GM18499 (cell line): ENCODE results near the gene C11orf21.

Experiments used
- ATAC-seq: cut with Tn5 transposase; IDR thresholded peaks from one replicate; pipeline ENCODE4 v1.9.1; 2021; ENCODE audit warnings: moderate number of reproducible peaks; ENCODE audit not compliant: insufficient read depth, unreplicated experiment

C11orf21 gene

DNA sequence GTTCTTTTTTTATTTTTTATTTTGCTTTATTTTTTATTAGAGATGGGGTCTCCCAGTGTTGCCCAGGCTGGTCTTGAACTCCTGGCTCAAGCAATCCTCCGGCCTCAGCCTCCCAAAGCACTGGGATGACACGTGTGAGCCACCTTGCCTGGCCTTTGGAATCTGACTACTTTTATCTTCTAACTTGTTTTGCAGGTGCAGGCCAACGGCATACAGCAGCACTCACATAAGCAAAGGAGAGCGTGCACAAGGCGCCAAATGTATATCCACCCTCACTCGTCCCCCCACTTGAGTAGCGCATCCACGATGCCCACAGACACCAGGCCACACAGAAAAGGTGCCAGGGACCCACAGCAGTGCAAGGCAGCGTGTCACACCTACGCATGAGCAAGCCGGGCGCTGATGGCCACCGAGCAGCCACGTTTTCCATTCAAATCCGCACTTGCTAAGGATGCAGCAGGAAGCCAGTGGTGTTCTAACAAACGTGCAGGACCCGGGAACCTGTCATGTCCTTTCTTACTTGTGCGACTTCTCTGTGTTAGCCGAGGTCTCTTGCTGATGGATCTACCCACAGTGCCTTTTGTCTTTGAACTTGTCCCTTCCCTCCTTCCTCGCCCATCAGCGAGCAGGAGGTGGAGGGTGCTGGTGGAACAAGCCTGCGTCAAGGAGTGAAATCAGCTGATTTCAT lies 37.2 kb downstream of the C11orf21 start:
- ATAC-seq, result no peak

DNA sequence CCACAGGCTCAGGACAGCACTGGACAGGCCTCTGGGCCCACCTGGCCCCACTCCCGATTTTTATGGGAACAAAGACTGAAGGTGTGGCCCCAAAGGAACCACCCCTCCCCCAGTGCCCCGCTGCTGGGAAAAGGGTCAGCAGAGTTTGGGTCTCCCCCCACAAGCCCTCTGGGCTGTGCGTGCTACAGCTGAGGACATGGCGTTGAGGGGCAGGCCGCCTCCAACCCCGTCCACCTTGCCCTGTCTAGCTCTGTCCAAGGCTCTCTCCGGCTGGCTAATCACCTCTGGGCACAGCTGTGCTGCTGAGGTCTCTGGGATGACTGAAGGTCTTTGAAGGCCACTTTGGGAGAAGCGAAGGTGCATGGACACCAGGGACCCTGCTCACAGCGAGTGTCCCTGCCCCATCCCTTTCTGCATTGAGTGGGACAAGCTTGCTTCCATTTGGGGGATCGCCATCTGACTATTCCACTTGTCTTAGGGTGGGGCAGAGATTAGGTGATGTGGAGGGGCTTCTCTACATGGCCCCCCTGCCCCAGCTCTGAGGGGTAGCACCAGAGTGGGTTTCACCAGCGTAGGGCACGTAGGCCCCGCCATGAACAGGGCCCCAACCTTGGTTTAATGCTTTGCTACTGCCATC lies 37.9 kb downstream of the C11orf21 start:
- no peak for ATAC-seq

DNA sequence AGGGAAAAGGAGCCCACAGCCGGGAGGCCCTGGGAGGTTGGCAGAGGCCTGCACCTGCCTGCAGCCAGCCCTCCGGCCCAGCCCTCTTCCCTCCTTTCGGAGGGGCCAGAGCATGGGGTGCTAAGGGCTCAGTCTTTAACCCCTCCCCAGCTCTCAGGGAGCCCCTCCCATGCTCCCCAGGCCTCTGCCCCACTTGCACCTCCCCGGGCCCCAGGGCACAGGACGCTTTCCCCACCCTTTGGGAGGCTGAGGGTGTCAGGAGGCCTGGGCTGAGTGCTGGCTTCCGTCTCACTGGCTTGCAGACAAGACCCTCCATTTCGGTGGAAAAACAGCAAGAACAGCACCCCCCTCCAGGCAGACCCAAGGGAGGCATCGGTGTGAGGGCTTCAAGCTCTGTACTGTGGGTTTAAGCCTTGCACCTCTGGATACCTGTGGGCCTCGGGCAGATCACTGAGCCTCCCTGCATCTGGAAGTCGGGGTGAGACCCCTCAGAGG lies 38.6 kb downstream of the C11orf21 start:
- ATAC-seq, result no peak

DNA sequence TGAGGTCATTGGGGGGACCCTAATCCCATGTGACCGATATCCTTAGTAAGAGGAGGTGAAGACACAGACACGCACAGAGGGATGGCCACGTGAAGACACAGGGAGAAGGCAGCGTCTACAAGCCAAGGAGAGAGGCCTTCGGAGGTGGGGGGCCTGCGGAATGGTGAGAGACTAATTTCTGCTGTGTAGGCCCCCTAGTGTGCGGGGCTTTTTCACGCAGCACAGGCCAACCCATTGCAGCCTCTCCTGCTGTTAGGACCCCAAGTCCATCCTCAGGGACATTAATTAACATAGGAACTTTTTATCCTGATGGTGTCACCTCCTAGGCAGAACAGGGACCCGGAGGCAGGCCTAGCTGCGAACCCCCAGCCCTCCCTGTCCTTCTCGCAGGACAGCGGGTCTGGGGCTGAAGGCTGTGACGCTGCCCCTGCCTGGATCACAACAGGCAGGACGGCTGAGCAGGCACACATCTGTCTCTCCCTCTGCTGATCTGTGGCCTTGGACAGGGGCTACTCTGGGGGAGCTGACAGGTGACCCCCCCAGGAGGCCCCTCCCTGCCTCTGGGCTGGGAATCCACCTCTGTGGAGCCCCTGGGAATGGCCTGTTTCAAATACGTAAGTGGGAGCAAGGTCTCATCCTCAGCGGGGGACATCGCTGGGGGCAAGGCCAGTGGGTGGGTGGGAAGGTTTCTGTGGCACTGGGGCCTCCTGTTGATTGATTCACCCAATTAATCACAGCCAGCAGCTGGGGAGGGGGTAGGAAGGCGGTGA lies 39.2 kb downstream of the C11orf21 start:
- no peak for ATAC-seq

DNA sequence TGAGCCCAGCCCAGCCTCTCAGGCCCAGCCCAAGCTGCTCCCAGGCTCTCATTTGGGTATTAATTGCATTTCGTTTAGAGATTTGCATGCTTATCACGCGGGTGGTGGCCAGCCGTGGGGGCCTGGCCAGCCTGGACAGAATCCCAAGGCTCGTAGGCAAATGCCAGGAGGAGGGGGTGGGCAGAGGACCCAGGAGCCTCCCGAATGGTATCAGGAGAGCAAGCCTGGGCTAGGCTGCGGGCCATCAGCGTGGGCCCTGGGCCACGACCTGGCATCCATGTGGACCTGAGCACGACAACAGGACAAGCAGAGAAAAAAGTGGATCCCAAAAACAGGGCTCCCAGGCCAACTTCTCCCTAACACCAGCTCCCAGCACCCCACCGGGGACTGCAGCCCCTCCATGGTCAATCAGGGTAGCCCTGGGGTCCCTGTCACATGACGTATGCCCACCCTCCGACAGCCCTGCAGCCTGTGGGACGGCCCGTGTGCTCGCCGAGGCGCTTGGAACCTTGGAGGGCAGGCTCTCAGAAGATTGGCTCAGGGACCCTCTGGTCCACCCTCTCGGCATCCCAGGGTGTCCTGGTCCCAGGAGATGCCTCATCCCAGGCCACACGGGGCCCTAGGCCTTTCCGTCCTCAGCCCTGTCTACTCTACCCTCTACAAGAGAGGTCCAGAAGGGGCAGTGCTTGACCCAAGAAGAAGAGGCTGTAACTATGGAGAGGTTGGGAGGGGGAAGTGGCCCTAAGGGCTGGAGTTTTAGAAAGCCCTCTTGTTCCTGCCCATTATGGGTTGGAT lies 40.1 kb downstream of the C11orf21 start:
- no peak for ATAC-seq

DNA sequence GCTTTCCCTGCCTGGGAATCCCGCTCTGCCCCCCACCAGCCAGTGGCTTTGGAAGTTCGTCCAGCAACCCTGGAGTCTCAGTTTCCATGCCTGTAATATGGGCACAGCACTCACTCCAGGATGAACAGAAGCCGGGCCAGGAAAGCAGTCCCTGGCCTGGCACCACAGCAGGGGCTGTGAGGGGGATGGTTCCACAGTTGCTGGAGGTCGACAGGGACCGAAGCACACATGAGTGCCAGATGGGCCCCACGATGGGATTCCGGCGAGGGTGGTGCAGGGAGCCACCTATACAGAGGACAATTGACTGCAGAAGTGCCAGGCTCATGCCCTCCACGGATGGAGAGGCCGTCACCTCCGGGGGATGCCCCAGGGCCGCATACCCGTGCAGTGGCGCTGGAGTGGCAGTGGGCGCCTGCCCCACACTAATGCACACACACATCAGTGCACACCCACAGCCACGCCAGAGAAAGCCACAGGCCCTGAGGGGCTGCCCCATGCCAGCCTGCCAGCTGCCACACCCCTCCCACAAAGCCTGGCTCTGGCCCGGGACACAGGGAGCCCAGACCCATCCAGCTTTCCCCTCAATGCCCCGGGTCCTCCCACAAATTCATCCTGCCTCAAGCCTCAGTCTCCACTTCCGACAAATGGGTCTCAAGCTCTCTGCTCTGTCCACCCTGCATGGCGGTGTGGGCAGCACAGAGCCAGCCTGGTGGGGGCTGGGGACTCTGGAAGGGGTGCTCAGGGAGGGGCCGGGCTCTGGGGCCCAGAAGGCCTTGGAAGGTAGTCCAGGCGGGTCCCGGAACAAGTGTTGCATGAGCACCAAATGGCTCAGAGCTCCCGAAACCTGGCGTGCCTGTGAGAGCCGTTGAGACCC lies 41.0 kb downstream of the C11orf21 start:
- ATAC-seq, result no peak

DNA sequence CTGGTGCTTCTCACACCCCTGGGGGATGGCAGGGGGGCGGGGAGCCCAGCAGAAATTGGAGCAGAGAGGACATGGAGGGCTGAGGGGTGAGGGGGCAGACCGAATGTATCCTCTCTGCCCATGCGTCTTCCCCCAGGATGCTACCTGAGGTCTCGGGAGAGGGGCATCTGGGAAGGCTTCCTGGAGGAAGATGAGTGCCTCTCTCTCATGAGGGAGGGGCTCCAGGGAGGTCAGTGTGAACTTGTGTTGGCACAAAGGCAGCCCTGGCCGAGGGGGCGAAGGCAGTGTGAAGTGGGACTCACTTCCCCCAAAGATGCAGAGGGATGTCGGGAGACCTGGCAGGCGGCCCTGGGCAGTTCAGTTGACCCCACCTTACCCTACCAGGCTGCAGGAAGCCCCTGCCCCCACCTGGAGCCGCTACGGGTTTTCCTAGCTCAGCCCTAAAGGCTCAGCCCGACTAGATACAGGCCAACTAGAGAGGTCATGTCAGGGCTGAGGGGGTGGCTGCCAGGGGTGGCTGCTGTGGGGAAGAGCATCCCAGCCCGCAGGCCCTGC lies 41.7 kb downstream of the C11orf21 start:
- ATAC-seq, result no peak

DNA sequence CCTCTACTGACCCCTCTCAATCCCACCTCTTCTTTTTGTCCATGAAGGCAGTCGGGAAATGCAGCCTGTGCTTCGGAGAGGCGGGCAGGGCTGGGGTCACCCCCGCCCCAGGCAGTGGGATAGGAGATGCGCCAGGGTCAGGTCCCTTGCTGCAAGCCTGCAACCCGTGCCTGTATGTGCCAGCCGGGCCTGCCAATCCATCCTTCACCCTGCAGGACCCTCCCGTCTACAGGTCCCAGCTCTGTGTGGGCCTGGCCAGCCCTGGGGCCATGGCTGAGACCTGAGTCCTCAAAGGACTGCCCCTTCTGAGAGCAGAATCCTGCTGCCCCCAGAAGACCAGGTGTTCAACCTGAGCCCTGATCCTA lies 42.3 kb downstream of the C11orf21 start:
- ATAC-seq, result no peak

DNA sequence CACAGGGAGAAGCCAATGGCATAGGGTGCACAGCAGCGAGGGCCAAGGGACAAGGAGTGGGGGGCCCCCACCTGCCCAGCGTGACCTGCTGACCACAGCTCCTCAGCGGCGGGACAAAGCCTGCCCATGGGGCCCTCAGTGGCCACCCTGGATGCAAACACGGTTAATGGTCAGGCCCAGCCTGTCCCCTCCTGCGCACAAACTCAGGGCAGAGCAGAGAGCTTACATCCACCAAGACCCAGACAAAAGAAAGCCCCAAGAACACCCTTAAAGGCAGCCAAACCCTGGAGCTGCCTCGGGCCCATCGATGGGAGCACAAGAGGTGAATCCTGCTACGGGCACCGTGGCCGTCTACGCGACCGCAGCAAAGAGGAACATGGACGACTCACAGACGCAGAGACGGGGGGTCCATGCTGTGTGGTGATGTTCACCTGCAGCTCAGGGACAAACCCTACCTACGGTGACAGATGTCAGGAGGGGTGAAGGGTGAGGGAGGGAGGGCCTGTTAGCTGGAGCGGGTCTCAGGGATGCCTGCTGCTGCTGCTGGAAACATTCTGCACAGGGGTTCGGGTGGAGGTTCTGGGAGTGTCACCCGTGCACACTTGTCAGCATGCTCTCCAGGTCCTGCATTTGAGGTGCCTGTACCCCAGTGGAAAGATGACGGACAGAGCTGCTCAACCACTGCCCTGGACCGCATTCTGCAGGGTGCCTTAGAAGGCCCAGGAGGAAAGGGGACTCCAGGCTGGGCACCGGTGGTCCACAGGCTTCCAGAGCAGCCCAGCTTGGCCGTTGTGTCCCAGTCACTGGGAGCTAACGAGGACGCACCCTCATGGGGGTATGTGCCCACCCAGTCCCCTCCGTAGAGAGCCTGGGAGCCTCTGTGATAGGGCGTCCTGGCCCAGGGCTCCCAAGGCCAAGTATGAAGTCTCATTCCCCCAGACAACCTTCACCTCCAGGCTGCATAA lies 42.9 kb downstream of the C11orf21 start:
- ATAC-seq, result no peak

DNA sequence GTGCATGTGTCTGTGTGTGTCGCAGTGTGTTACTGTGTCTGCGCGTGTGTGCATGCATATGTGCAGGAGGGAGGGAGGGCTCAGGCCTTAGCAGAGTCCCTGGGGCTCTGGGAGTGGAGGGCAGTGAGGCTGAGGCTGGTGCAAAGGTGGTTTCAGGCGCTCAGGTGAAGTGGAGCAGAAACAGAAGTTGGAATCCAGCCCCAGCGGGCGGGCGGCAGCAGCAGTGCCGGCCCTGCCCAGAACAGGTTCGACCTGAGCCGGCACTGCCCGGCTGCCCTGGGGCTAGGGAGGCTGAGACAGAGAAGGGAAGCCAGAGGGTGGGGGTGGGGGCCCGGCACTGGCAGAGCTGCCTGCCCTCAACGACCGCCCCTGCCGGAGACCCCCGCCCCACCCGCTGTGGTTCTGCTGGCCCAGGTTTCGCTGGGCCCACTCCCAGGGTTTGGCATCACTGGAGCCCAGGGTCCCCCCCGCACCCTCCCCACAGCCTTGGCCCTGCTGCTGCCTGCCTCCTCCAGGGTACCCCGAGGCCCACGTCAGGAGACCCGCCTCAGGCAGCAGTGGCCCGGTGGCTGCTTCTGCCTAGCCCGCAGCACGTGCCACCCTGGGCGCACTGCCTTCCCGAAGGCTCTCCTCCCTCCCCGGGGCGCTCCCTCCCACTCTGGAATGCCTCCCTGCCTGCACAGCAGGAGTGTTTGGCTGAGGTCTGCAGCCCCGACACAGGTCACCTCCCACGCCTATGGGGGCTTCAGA lies 44.6 kb downstream of the C11orf21 start:
- no peak for ATAC-seq

DNA sequence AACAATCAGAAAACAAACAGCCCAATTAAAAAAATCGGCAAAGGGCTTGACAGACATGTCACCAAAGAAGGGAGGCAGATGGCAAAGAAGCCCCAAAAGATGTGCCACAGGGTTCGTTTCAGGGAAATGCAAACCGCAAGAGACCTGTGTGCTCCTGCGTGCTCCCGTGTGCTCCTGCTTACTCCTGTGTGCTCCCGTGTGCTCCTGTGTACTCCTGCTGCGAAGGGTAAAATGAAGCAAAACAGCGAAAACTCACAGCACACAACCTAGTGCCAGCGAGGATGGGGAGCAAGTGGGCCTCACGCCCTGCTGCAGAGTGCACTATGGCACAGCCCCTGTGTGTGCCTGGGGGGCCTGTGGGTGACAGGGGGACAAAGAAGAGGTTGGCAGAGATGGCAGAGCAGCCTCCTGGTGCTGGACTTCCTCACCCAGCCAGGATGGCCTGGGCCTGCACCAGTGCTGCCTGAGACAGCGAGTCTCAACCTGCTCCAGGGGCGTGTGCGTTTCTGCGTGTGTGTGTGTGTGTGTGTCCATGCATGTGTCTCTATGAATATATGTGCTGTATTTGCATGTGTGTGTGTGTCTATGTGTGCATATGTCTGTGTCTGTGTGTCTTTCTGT lies 45.3 kb downstream of the C11orf21 start:
- ATAC-seq, result no peak

DNA sequence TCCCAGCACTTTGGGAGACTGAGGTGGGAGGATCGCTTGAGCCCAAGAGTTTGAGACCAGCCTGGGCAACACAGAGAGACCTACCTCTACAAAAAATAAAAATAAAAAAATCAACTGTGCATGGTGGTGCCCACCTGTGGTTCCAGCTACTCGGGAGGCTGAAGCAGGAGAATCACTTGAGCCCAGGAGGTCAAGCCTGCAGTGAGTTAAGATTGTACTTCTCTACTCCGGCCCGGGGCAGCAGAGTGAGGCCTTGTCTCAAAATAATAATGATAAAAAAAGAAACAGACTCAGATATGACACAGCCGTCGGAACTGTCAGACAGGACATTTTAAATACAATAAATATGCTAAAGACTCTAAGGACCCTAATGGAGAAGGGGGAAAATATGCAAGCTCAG lies 49.7 kb downstream of the C11orf21 start:
- no peak for ATAC-seq

DNA sequence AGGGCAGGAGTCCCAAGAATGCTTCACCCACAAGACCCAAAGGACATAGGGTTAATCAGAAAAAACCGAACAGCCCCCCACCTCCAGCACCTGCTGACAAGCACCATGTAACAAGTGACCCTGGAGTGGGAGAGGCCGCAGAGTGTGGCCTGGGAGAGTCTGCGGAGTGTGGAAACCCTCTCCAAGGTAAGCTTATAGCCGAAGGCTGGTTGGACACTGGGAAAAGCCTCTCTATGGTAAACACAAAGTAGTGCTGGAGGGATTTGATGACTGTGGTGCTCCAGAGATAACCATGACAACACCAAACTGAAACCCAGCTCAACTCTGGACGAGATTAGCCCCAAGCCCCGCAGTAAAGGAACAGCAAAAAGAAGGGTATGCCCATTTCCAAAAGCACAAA lies 50.6 kb downstream of the C11orf21 start:
- no peak for ATAC-seq

DNA sequence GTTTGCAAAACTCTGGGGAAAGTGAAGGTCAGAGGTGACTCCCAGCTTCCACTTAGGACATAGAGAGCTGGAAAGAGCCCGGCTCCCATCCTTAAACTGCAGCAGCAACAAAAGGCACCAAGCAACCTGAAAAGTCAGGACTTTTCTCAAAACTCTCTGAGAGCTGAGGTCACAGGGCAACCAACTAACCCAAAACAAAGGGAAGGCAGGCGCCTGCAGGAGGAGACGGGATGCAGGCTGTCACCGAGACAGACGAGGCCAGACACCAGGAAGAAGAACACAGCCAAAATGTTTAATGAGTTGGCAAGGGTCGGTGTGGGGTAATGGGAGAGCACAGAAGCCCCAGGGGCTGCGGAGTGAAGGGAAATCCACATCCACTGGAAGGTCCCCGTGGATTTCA lies 51.2 kb downstream of the C11orf21 start:
- no peak for ATAC-seq

DNA sequence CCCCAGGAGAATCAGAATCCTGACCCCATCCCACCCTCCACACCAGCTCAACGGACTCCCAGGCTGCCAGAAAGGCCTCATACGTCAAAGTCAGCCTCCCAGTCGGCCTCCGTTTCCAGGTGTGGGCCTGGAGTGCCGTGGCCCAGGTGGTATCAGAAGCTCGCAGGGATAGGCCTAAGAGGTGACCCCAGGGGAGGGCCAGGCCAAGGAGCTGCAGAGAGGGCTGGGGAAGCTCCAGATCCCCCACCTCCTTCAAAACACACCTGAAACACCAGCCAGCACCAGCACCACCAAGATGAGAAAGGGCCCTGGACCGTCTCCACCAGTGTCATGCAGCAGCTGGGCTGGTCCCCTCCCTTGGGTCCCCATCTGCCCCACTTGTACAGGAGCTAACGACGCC lies 51.7 kb downstream of the C11orf21 start:
- no peak for ATAC-seq

DNA sequence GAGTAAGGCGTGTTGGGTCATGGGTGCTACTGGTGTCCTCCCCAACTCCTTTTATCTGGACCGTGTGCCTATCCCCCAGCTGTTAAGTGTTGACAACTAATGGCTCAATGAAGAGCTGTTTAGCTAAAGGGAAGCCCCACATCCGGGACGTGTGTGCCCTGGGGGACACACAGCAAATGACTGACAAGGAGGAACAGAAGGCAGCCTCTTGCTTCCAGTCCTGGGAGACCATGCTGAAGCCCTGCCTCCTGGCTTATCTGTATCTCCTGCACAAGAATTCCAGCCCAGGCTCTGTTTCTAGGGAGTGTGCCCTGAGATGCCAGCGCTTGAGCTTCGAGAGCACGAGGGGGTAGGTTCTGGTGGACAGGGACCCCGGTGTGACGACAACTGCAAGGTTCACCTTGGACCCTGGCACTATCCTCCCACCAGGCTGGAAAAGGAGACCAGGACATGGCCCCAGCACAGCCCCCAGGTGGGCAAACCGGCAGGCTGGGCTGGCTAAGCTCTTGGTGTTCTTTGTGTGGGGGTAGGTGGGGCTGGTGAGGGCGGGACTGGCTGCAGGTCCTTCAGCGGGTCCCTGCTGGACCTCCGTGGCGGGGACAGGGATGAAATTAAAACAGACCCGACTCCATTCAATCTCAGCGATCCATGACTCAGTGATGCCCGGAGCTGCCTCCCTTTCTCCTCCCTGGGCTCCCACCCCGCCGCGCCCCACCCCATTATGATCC lies 52.4 kb downstream of the C11orf21 start:
- no peak for ATAC-seq

DNA sequence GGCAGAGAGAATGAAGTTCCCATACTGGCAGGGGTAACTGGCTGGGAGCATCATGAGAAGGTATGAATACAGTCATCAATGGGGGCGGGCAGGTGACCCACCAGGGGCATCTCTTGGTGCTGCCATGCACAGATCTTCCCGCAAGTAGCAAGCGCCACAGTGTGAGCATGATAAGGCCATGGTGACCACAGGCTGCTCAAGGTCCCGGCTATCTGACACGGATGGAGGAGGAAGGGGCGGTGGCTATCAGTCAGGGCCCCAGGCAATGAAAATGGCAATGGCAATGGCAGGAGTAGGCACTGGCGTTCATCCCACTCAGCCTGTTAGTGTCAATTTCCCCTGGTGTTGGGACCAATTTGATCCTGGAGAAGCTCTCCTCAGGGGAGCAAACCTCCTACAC lies 53.0 kb downstream of the C11orf21 start:
- ATAC-seq, result no peak
